ENCODE measurements around the gene ANK3.

DNA sequence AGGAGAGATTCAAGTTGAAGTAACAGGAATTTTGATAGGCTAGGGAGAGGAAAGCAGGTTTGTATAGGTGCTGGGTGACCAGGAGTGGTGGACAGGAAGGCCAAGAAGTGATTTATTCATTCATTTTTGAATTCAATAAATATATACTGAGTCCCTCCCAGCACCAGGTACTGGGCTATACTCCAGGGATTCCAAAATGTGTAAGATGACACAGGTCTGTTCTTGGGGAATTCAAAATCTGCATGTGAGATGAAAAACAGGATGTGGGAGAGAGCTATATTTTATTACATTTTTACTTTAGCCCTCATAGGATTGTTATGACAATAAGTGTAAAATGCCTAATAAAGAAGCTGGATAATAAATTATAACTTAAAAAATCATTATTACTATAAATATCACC is 134.9 kb downstream of the ANK3 start:
- TF ChIP-seq, protein P1, sequence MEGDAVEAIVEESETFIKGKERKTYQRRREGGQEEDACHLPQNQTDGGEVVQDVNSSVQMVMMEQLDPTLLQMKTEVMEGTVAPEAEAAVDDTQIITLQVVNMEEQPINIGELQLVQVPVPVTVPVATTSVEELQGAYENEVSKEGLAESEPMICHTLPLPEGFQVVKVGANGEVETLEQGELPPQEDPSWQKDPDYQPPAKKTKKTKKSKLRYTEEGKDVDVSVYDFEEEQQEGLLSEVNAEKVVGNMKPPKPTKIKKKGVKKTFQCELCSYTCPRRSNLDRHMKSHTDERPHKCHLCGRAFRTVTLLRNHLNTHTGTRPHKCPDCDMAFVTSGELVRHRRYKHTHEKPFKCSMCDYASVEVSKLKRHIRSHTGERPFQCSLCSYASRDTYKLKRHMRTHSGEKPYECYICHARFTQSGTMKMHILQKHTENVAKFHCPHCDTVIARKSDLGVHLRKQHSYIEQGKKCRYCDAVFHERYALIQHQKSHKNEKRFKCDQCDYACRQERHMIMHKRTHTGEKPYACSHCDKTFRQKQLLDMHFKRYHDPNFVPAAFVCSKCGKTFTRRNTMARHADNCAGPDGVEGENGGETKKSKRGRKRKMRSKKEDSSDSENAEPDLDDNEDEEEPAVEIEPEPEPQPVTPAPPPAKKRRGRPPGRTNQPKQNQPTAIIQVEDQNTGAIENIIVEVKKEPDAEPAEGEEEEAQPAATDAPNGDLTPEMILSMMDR (IDR thresholded peaks at IDR 0.05 in 2 of 3, conservative IDR thresholded peaks at IDR 0.05 in 1 of 3; ENCODE audit: borderline replicate concordance in 1 of 3, insufficient read depth in 1 of 3, low read depth in 2 of 3, low read length in 2 of 3): no peak
- TF ChIP-seq POLR2A (IDR thresholded peaks at IDR 0.05; ENCODE audit: borderline replicate concordance, extremely low read depth, insufficient read depth, insufficient read length): no peak
- TF ChIP-seq TCF7L2 (IDR thresholded peaks at IDR 0.05; ENCODE audit: borderline replicate concordance, extremely low read depth, insufficient read depth, insufficient read length): no peak
- no peak for TF ChIP-seq MAX (IDR thresholded peaks at IDR 0.05)
- TF ChIP-seq FOSL1 (IDR thresholded peaks at IDR 0.05; ENCODE audit: low read depth): no peak
- TF ChIP-seq ZNF274 (IDR thresholded peaks at IDR 0.05; ENCODE audit: low read depth, low read length): no peak
- no peak for TF ChIP-seq CBX3 (IDR thresholded peaks at IDR 0.05; ENCODE audit: low read depth)
